ENCODE measurements around the gene PRRG3. TPM values are rescaled to one million over a fixed set of nuclear protein-coding genes. Genes with fewer than 3 reads are reported as not detected.

PRRG3 gene
- total and polyA plus RNA-seq, 4 experiments from 2014 or later = not detected

GRCh38 chrX:151745651-151746050, 50.4 kb downstream of the PRRG3 start:
- Histone ChIP-seq H3K27me3 (ENCODE audit: insufficient read depth, low read length) (no peaks in the 10 kb centered on the region), H3K27ac (ENCODE audit: low read depth, low read length) (no peak overlapping the region), H3K4me1 (ENCODE audit: insufficient read depth, low read length) (no peaks in the 10 kb centered on the region), H3K36me3 (ENCODE audit: insufficient read depth, low read length) (no peaks in the 10 kb centered on the region), H3K9me3 (ENCODE audit: control insufficient read depth in 1 of 2, low read length in 2 of 2) (no peaks in the 10 kb centered on the region), H3K4me3 (ENCODE audit: low read length in 2 of 2) (no peak overlapping the region)
- Mint-ChIP-seq H3K9me3 (peaks cover 0 to 3% (median 0%) of the 10 kb centered on the region in 8 donors), H3K27ac (no peak overlapping the region), H3K4me1 (no peaks in the 10 kb centered on the region), H3K4me3 (no peak overlapping the region), H3K36me3 (no peaks in the 10 kb centered on the region), H3K27me3 (no peaks in the 10 kb centered on the region)
- DNase-seq = no peak
- ChIA-PET POLR2A (ENCODE audit: partially characterized antibody) (no interaction called here), CTCF (ENCODE audit: partially characterized antibody) (no interaction called here)
- intact Hi-C loops (cut with micrococcal nuclease) = no loop called here

- intact Hi-C loops (cut with micrococcal nuclease) = no loop called here
- H3K9me3 Mint-ChIP-seq = peaks cover 0 to 3% (median 0%) of the 10 kb centered on the region in 8 donors
- no peaks in the 10 kb centered on the region for H3K36me3 Mint-ChIP-seq
- Histone ChIP-seq H3K9me3 (ENCODE audit: control insufficient read depth in 1 of 2, low read length in 2 of 2) (no peaks in the 10 kb centered on the region), H3K4me1 (ENCODE audit: insufficient read depth, low read length) (no peaks in the 10 kb centered on the region), H3K36me3 (ENCODE audit: insufficient read depth, low read length) (no peaks in the 10 kb centered on the region), H3K27me3 (ENCODE audit: insufficient read depth, low read length) (no peaks in the 10 kb centered on the region), H3K4me3 (ENCODE audit: low read length in 2 of 2) (no peak overlapping the region), H3K27ac (ENCODE audit: low read depth, low read length) (no peak overlapping the region)
- no peak overlapping the region for H3K4me3 Mint-ChIP-seq
- H3K27ac Mint-ChIP-seq = no peak overlapping the region
- ChIA-PET CTCF (ENCODE audit: partially characterized antibody) (no interaction called here), POLR2A (ENCODE audit: partially characterized antibody) (no interaction called here)
- no peak for DNase-seq
- H3K27me3 Mint-ChIP-seq = peaks cover 0 to 7% of the 10 kb centered on the region in 2 donors
- H3K4me1 Mint-ChIP-seq = no peaks in the 10 kb centered on the region
These were observed 51.2 kb downstream of the PRRG3 start for GRCh38 chrX:151746502-151746901.

- Mint-ChIP-seq H3K36me3 (no peaks in the 10 kb centered on the region), H3K4me3 (no peak overlapping the region), H3K27me3 (peaks cover 0 to 11% of the 10 kb centered on the region in 2 donors), H3K4me1 (no peaks in the 10 kb centered on the region), H3K27ac (no peak overlapping the region), H3K9me3 (no peaks in the 10 kb centered on the region)
- no peaks in the 10 kb centered on the region for H3K27me3 ChIP-seq (ENCODE audit: insufficient read depth, low read length)
- H3K4me3 ChIP-seq (ENCODE audit: low read length in 2 of 2) = no peak overlapping the region
- H3K36me3 ChIP-seq (ENCODE audit: insufficient read depth, low read length) = no peaks in the 10 kb centered on the region
- POLR2A ChIA-PET (ENCODE audit: partially characterized antibody) = no interaction called here
- H3K4me1 ChIP-seq (ENCODE audit: insufficient read depth, low read length) = no peaks in the 10 kb centered on the region
- no peak for DNase-seq
- CTCF ChIA-PET (ENCODE audit: partially characterized antibody) = no interaction called here
- no peaks in the 10 kb centered on the region for H3K9me3 ChIP-seq (ENCODE audit: control insufficient read depth in 1 of 2, low read length in 2 of 2)
- intact Hi-C loops (cut with micrococcal nuclease) = no loop called here
- H3K27ac ChIP-seq (ENCODE audit: low read depth, low read length) = no peak overlapping the region
These were observed 55.3 kb downstream of the PRRG3 start for GRCh38 chrX:151750511-151750910.

- DNase-seq = no peak
- intact Hi-C loops (cut with micrococcal nuclease) = no loop called here
- no peaks in the 10 kb centered on the region for H3K9me3 ChIP-seq (ENCODE audit: control insufficient read depth in 1 of 2, low read length in 2 of 2)
- no peaks in the 10 kb centered on the region for H3K27me3 ChIP-seq (ENCODE audit: insufficient read depth, low read length)
- POLR2A ChIA-PET (ENCODE audit: partially characterized antibody) = no interaction called here
- CTCF ChIA-PET (ENCODE audit: partially characterized antibody) = no interaction called here
- no peaks in the 10 kb centered on the region for H3K36me3 ChIP-seq (ENCODE audit: insufficient read depth, low read length)
- Mint-ChIP-seq H3K36me3 (no peaks in the 10 kb centered on the region), H3K27me3 (peaks cover 0 to 12% of the 10 kb centered on the region in 2 donors), H3K27ac (no peak overlapping the region), H3K4me3 (no peak overlapping the region), H3K4me1 (no peaks in the 10 kb centered on the region), H3K9me3 (no peaks in the 10 kb centered on the region)
- H3K4me3 ChIP-seq (ENCODE audit: low read length in 2 of 2) = no peak overlapping the region
- no peak overlapping the region for H3K27ac ChIP-seq (ENCODE audit: low read depth, low read length)
- H3K4me1 ChIP-seq (ENCODE audit: insufficient read depth, low read length) = no peaks in the 10 kb centered on the region
These were observed 57.6 kb downstream of the PRRG3 start for GRCh38 chrX:151752847-151753246.

GRCh38 chrX:151753313-151754046, 58.2 kb downstream of the PRRG3 start:
- Histone ChIP-seq H3K9me3 (ENCODE audit: control insufficient read depth in 1 of 2, low read length in 2 of 2) (no peaks in the 10 kb centered on the region), H3K27me3 (ENCODE audit: insufficient read depth, low read length) (no peaks in the 10 kb centered on the region), H3K36me3 (ENCODE audit: insufficient read depth, low read length) (no peaks in the 10 kb centered on the region), H3K4me3 (ENCODE audit: low read length in 2 of 2) (no peak overlapping the region), H3K27ac (ENCODE audit: low read depth, low read length) (no peak overlapping the region), H3K4me1 (ENCODE audit: insufficient read depth, low read length) (no peaks in the 10 kb centered on the region)
- no peaks in the 10 kb centered on the region for H3K4me1 Mint-ChIP-seq
- H3K27ac Mint-ChIP-seq = no peak overlapping the region
- no peaks in the 10 kb centered on the region for H3K9me3 Mint-ChIP-seq
- no peak for DNase-seq
- intact Hi-C loops (cut with micrococcal nuclease) = no loop called here
- CTCF ChIA-PET (ENCODE audit: partially characterized antibody) = no interaction called here
- POLR2A ChIA-PET (ENCODE audit: partially characterized antibody) = no interaction called here
- H3K4me3 Mint-ChIP-seq = no peak overlapping the region
- peaks cover 0 to 12% of the 10 kb centered on the region in 2 donors for H3K27me3 Mint-ChIP-seq
- H3K36me3 Mint-ChIP-seq = no peaks in the 10 kb centered on the region

GRCh38 chrX:151754047-151754429, 58.8 kb downstream of the PRRG3 start:
- Histone ChIP-seq H3K4me3 (ENCODE audit: low read length in 2 of 2) (no peak overlapping the region), H3K9me3 (ENCODE audit: control insufficient read depth in 1 of 2, low read length in 2 of 2) (no peaks in the 10 kb centered on the region), H3K27me3 (ENCODE audit: insufficient read depth, low read length) (no peaks in the 10 kb centered on the region), H3K36me3 (ENCODE audit: insufficient read depth, low read length) (no peaks in the 10 kb centered on the region), H3K4me1 (ENCODE audit: insufficient read depth, low read length) (no peaks in the 10 kb centered on the region), H3K27ac (ENCODE audit: low read depth, low read length) (no peak overlapping the region)
- POLR2A ChIA-PET (ENCODE audit: partially characterized antibody) = no interaction called here
- no peaks in the 10 kb centered on the region for H3K9me3 Mint-ChIP-seq
- H3K4me3 Mint-ChIP-seq = no peak overlapping the region
- no peak for DNase-seq
- CTCF ChIA-PET (ENCODE audit: partially characterized antibody) = no interaction called here
- H3K27ac Mint-ChIP-seq = no peak overlapping the region
- peaks cover 0 to 12% of the 10 kb centered on the region in 2 donors for H3K27me3 Mint-ChIP-seq
- intact Hi-C loops (cut with micrococcal nuclease) = no loop called here
- no peaks in the 10 kb centered on the region for H3K4me1 Mint-ChIP-seq
- no peaks in the 10 kb centered on the region for H3K36me3 Mint-ChIP-seq

- H3K36me3 Mint-ChIP-seq = no peaks in the 10 kb centered on the region
- DNase-seq = no peak
- no peaks in the 10 kb centered on the region for H3K4me1 Mint-ChIP-seq
- ChIA-PET POLR2A (ENCODE audit: partially characterized antibody) (no interaction called here), CTCF (ENCODE audit: partially characterized antibody) (no interaction called here)
- H3K4me1 ChIP-seq (ENCODE audit: insufficient read depth, low read length) = no peaks in the 10 kb centered on the region
- no peaks in the 10 kb centered on the region for H3K9me3 Mint-ChIP-seq
- no peak overlapping the region for H3K27ac Mint-ChIP-seq
- intact Hi-C loops (cut with micrococcal nuclease) = no loop called here
- H3K27ac ChIP-seq (ENCODE audit: low read depth, low read length) = no peak overlapping the region
- H3K4me3 ChIP-seq (ENCODE audit: low read length in 2 of 2) = no peak overlapping the region
- no peaks in the 10 kb centered on the region for H3K36me3 ChIP-seq (ENCODE audit: insufficient read depth, low read length)
- H3K27me3 ChIP-seq (ENCODE audit: insufficient read depth, low read length) = no peaks in the 10 kb centered on the region
- no peaks in the 10 kb centered on the region for H3K9me3 ChIP-seq (ENCODE audit: control insufficient read depth in 1 of 2, low read length in 2 of 2)
- H3K4me3 Mint-ChIP-seq = no peak overlapping the region
- H3K27me3 Mint-ChIP-seq = peaks cover 0 to 12% of the 10 kb centered on the region in 2 donors
These were observed 59.5 kb downstream of the PRRG3 start for GRCh38 chrX:151754641-151755215.
